ENCODE measurements around the gene LRRFIP1. TPM values are rescaled to one million over a fixed set of nuclear protein-coding genes. Genes with fewer than 3 reads are reported as not detected.

The LRRFIP1 gene
- total and polyA plus RNA-seq, 2 of the 13 experiments (the other 11 are each of a cell fraction or from before 2014, with no cell fraction given): 15.9 to 40.5 TPM

- TF ChIP-seq TFE3 (CRISPR knock-in tag; IDR thresholded peaks at IDR 0.05) (peak; percentile 62), BRD4 (CRISPR knock-in tag; IDR thresholded peaks at IDR 0.05) (no peak), ZSCAN29 (CRISPR knock-in tag; conservative IDR thresholded peaks at IDR 0.05) (no peak), ELF1 (CRISPR knock-in tag; IDR thresholded peaks at IDR 0.05) (no peak; the same call in 1 of the 2 replicates), SALL2 (CRISPR knock-in tag; IDR thresholded peaks at IDR 0.05) (0 out of 2 replicates have a peak, but pooled peaks have one; percentile 23), ZNF263 (CRISPR knock-in tag; IDR thresholded peaks at IDR 0.05) (no peak), TGIF2 (CRISPR knock-in tag; IDR thresholded peaks at IDR 0.05) (no peak), KAT2B (IDR thresholded peaks at IDR 0.05; ENCODE audit: borderline replicate concordance, low read depth, low read length) (no peak), PAF1 (CRISPR knock-in tag; IDR thresholded peaks at IDR 0.05) (no peak), ZBTB7A (CRISPR knock-in tag; IDR thresholded peaks at IDR 0.05) (peak; percentile 49; the same call in 1 of the 2 replicates), HNF4G (IDR thresholded peaks at IDR 0.05; ENCODE audit: borderline replicate concordance, low read depth, low read length) (peak; percentile 8; the same call in 1 of the 2 replicates), HNF4G (CRISPR knock-in tag; IDR thresholded peaks at IDR 0.05; ENCODE audit: borderline replicate concordance, low read depth) (peak; percentile 79; the same call in 1 of the 2 replicates), ZNF720 (CRISPR knock-in tag; IDR thresholded peaks at IDR 0.05) (no peak), GATAD2A (CRISPR knock-in tag; IDR thresholded peaks at IDR 0.05) (peak; percentile 95), NBN (conservative IDR thresholded peaks at IDR 0.05) (no peak), ZNF839 (CRISPR knock-in tag; IDR thresholded peaks at IDR 0.05; ENCODE audit: borderline replicate concordance) (peak; percentile 83; the same call in 1 of the 2 replicates), BATF2 (CRISPR knock-in tag; IDR thresholded peaks at IDR 0.05) (no peak), HMGA1 (CRISPR knock-in tag; conservative IDR thresholded peaks at IDR 0.05) (no peak), HNRNPH1 (optimal IDR thresholded peaks at IDR 0.05; ENCODE audit: low read depth, low read length) (no peak), U2AF1 (optimal IDR thresholded peaks at IDR 0.05; ENCODE audit: low read depth, low read length) (no peak), ZNF468 (CRISPR knock-in tag; IDR thresholded peaks at IDR 0.05) (no peak), SMARCE1 (IDR thresholded peaks at IDR 0.05; ENCODE audit: borderline replicate concordance) (no peak), ZNF646 (CRISPR knock-in tag; IDR thresholded peaks at IDR 0.05) (no peak), MEIS1 (CRISPR knock-in tag; IDR thresholded peaks at IDR 0.05; ENCODE audit: borderline replicate concordance) (no peak; the same call in 1 of the 2 replicates), ZBTB38 (CRISPR knock-in tag; IDR thresholded peaks at IDR 0.05) (peak; percentile 83; the same call in 1 of the 2 replicates)
These were observed 106.4 kb downstream of the LRRFIP1 start (continued) for GRCh38 chr2:237733677-237734300.

Data from HepG2 (cell line).